ENCODE data around the gene EIF3I. TPM values are rescaled to one million over a fixed set of nuclear protein-coding genes. Genes with fewer than 3 reads are reported as not detected.

EIF3I gene
- total RNA-seq, 1 donor from 2014 or later, result 104 TPM

Other genes with a start within 250 kb of the EIF3I start
- 61.7 TPM for gene KHDRBS1, start 208.5 kb upstream of the EIF3I start, total RNA-seq
- 5.6 TPM for gene TMEM39B, start 149.5 kb upstream of the EIF3I start, total RNA-seq
- 78.6 TPM for gene KPNA6, start 114.4 kb upstream of the EIF3I start, total RNA-seq
- 16.5 TPM for gene TXLNA, start 42.7 kb upstream of the EIF3I start, total RNA-seq
- gene CCDC28B, start 21.8 kb upstream of the EIF3I start, total RNA-seq, result 33.2 TPM
- gene IQCC, start 16.7 kb upstream of the EIF3I start, total RNA-seq, result 0.92 TPM
- not detected for gene DCDC2B, start 13.3 kb upstream of the EIF3I start, total RNA-seq
- gene TMEM234, start 54 bp upstream of the EIF3I start, total RNA-seq, result 7.4 TPM
- gene FAM167B, start 24.8 kb downstream of the EIF3I start, total RNA-seq, result 9.1 TPM
- gene LCK, start 28.9 kb downstream of the EIF3I start, total RNA-seq, result 0.50 TPM
- gene HDAC1, start 69.7 kb downstream of the EIF3I start, total RNA-seq, result 46.1 TPM
- 15.3 TPM for gene MARCKSL1, start 113.8 kb downstream of the EIF3I start, total RNA-seq
- 2.8 TPM for gene FAM229A, start 140.1 kb downstream of the EIF3I start, total RNA-seq
- gene TSSK3, start 140.1 kb downstream of the EIF3I start, total RNA-seq, result 2.0 TPM
- gene BSDC1, start 172.0 kb downstream of the EIF3I start, total RNA-seq, result 40.5 TPM
- gene ZBTB8B, start 242.7 kb downstream of the EIF3I start, total RNA-seq, result not detected

Measured in left ventricle myocardium superior (tissue), 1 donor.